Skeletal muscle cell (primary cell): ENCODE results near the gene DAPP1.
"Not testable (repeated sequence)": the region's sequence is repeated elsewhere in the genome, so short reads cannot be mapped to it uniquely, and the experiment has no call there.

Experiments
- DNase-seq: peaks from one replicate; pipeline ENCODE4 v3.0.0-alpha.2; 2010; ENCODE audit warnings: low read depth
- H3K4me3 ChIP-seq: 2 replicates; pipeline ENCODE4 v1.5.1; 2011; ENCODE audit warnings: low read depth, mild to moderate bottlenecking, control low read depth, low read length, moderate library complexity

DAPP1 gene

DNA sequence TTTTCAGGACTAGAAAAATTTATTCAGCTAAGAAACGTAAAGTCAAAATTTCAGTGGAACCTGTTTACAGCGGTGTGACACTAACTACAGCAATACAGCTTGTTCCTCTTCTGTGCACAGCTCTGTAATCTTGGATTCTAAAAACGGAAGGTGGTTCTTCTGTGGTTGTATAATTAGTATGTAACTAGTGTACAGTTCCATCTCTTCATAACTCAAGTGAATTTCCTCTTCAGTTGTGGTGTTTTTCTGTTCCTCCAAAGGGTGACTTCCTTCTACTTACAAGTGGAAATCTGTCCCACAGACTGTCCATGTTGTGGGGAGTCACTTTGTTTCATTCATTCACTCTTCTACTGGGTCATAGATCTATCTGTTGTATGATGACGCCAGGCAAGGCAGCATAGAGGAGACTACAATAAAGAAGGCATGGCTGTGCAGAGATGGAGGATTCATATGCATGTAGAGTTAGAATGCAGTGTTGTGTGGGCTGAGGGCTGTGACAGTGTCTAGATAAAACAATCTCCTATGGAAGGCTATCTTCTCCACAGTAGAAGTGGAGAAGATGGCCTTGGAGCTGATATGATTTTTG, 5.4 kb downstream of the DAPP1 start:
- no peak for DNase-seq
- H3K4me3 ChIP-seq = no peak overlapping the region

GRCh38 chr4:99822734-99823133, 6.1 kb downstream of the DAPP1 start:
- H3K4me3 ChIP-seq = no peak overlapping the region
- DNase-seq = no peak

- DNase-seq = no peak
- no peak overlapping the region for H3K4me3 ChIP-seq
These were observed 7.5 kb downstream of the DAPP1 start for GRCh38 chr4:99824070-99824599.

DNA sequence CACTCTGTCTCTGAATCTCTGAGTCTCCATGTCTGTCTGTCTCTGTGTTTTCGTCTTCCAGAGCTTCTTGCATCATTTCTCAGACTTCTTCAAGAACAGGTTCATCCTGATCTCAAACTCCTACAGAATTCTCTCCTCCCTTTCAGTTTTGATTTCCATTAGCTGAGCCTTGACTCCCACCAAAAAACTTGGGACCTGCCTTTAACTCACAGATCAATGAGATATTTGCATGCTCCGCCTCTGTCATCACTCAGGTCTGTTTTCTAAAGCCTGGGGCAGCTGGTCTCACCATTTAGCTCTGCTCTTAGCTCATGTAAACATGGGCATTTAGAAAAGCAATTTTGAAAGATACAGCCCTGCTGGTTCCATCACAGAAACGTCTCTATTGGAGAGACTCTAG, 8.6 kb downstream of the DAPP1 start:
- DNase-seq = no peak
- H3K4me3 ChIP-seq = no peak overlapping the region

DNA sequence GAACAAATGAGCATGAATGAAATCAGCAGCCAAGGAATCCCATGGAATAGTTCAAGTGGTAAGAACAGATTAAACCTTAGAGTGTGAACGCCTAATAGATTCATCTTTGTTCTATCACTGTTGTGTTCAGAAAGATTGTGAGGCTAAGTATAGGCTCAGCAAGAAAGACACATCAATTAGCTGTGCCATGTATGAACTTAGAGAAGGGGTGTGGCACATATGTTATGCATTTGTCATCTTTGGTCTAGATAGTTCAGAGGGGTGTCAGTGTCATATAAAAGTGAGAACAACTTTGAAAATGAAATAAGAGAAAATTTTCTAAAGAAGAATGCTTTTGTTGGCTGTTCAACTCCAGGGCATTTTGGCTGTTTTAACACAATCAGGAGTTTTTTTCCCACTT, 9.4 kb downstream of the DAPP1 start:
- no peak for DNase-seq
- H3K4me3 ChIP-seq = no peak overlapping the region

DNA sequence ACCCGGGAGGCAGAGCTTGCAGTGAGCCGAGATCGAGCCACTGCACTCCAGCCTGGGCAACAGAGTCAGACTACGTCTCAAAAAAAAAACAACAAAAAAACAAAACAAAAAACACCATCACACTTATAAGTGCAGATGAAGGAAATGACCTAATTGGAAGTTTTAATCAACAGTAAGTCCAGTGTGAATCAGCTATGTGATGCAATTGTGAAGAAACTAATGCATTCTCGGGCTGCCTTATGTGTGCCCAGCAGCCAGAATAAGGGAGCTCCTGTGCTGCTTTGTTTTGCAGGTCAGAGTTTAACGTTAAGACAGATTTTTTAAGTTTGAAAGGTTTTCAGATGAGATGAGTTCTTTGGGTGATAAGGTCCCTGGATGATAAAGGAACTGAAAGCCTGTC, 10.8 kb downstream of the DAPP1 start:
- no peak for DNase-seq
- H3K4me3 ChIP-seq = no peak overlapping the region

GRCh38 chr4:99827857-99828256, 11.2 kb downstream of the DAPP1 start:
- no peak for DNase-seq
- H3K4me3 ChIP-seq = no peak overlapping the region

GRCh38 chr4:99828477-99828876, 11.8 kb downstream of the DAPP1 start:
- no peak for DNase-seq
- no peak overlapping the region for H3K4me3 ChIP-seq

DNA sequence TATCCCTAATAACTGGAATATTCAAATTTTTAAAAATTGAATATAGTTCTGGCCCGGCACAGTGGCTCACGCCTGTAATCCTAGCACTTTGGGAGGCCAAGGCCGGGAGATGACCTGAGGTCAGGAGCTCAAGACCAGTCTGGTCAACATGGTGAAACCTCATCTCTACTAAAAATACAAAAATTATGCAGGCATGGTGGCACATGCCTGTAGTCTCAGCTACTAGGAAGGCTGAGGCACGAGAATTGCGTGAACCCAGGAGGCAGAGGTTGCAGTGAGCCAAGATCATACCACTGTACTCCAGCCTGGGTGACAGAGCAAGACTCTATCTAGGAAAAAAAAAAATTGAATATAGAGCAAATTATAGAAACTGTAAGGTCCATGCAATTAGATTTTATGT, 13.4 kb downstream of the DAPP1 start:
- DNase-seq, H3K4me3 ChIP-seq: not testable (repeated sequence)

DNA sequence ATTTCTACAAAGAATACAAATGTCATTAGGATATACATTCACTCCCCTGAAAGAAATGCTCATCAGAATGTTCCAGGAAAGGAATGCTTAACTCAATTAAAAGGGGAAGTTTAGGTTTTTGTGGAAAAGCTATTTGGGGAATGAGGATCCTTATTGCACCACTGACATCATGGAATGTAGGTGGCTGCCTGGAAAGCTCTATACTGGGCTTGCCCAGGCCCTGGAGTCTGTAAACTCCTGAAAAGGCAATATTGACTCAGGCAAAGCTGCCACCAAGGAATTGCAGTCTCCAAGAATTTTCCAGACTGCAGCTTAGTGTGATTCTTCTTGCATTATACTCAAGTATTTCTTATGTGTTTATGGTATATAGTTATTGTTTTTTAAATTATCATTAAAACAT, 15.7 kb downstream of the DAPP1 start:
- DNase-seq = no peak

GRCh38 chr4:99832758-99833157, 16.1 kb downstream of the DAPP1 start:
- H3K4me3 ChIP-seq = no peak overlapping the region
- DNase-seq = no peak

More for the DNA sequence above, 15.7 kb downstream of the DAPP1 start:
- no peak overlapping the region for H3K4me3 ChIP-seq

DNA sequence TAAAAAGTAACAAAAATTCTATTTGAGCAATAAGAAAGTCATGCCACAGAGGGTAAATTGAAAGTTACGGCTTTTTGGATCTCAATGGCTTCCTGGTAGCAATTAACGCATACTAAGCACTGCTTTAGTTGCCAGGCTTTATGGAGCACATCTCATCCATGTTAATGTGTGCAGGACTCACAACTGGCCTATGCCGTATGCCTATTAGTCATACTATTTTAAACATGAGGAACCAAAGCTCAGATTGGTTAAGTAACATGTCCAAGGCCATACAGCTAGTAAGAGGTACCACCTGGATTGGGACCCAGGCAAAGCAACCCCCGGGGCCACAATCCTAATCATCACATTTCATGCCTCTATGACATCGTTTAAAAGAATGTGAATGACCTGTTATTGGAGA, 17.1 kb downstream of the DAPP1 start:
- DNase-seq = no peak
- H3K4me3 ChIP-seq = no peak overlapping the region

DNA sequence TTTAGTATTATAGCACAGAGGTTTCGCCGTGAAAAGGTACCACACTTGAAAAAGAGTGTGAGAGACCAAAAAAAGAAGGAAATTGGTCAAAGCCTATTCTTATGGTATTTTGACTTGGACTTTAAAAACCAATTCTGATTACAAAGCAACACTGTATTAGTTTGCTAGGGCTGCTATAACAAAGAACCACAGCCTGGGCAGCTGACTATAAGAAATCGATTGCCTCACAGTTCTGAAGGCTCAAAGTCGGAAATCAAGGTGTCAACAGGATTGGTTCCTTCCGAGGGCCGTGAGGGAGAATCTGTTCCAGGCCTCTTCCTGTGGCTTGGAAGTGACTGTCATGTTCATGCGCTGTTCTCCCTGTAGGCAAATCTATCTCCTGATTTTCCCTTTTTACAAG, 17.9 kb downstream of the DAPP1 start:
- DNase-seq = no peak
- no peak overlapping the region for H3K4me3 ChIP-seq

DNA sequence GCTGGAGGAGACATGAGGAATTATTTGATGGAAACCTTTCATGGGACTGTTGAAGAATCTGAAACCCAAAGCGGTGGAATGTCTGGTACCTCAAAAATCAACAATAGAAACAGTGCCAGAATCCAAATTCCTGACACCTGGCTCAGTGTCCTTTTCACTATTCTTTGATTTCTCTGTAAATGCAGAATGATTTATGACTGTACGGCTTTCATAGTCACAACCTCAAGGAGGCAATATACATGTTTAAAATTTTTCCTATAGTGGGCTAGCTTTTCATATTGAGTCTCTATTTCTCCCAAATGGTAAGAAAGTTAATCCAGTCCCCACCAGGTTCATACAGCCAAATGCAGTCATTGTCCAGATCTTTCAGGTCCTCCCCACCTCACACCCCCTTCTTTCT, 19.3 kb downstream of the DAPP1 start:
- no peak overlapping the region for H3K4me3 ChIP-seq
- DNase-seq = no peak

DNA sequence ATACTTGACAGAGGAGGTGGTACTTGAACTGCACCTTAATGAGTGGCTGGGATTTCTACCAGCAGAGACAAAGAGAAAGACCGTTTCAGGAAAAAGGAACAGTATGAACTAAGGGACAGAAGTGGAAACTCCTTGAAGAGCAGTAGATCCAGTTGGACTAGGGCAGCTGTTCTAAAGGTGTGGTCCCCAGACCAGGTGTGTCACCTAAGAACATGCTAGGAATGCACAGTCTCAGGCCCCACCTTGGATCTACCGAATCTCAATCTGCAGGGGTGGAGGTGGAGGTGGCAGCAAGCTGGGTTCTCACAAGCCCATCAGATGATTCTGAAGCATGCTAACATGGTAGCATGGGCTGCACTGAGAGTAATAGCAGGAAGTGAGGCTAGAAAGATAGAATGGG, 22.3 kb downstream of the DAPP1 start:
- H3K4me3 ChIP-seq = no peak overlapping the region
- DNase-seq = no peak

DNA sequence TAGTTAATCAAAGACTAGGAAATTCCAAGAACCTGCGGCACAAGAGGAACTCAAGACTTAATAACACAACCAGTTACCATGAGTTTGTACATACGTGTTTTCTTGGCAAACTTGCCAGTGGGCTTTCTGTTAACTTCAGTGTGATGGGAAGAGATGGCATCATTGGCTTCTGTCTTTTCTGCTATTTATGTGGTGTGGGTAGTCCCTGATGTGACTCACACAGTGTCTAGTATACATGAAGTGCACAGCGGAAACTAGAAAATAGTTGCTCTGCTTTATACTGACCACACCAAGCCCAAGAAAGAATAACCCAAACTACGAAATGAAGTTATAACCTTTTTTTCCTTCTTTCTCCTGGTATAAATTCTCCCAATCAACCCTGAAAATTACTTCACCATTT, 24.5 kb downstream of the DAPP1 start:
- H3K4me3 ChIP-seq = no peak overlapping the region
- no peak for DNase-seq

DNA sequence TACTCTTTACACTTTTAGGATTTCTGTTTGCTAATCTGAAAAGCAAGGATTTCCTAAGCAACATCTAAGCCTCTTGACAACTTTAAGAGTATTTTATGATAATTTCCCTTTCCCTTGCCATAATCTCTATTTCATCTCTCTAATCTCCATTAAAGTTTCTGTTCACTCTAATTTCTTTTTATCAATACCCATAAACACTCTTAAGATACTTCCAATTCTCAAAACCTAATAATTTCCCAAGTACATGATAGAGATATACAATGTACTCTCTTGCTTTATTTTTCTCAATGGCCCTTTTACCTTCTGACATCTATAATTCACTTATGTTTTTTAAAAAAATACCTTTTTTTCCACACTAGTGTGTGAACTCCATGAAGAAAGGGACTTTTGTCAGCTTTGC, 26.8 kb downstream of the DAPP1 start:
- no peak overlapping the region for H3K4me3 ChIP-seq
- no peak for DNase-seq

DNA sequence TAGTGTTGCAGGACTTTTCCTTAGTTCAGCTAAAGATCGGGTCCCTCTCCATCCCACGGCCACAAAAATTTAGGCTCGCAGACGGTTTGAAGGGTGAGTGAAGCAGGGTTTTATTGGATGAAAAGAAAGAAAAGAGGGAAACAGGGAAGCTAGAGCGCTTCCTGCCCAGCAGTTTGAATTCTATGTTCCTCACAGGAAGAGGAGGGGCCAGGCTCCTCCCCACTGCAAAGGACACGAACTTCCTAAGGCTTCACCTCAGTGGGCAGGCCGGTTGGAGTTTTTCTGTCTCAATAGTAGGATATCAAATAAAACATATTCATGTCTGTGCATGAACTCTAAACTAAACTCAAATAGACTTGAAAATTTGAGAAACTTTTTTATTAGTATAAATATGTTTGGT, 27.4 kb downstream of the DAPP1 start:
- no peak overlapping the region for H3K4me3 ChIP-seq
- no peak for DNase-seq

DNA sequence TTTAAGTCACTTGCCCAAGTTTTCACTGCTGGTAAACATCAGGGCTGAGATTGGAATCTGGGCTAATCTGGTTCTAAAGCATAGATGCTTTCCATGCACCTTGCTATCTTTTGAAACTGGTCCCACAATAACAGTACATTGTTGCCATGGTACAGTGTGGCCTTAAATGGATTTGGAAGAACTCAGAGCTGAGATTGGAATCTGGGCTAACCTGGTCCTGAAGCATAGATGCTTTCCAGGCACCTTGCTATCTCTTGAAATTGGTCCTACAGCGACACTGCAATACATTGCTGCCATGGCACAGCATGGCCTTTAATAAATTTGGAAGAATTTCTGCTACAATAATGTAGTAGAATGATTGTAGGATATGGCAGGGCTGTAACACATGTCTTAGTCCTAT, 28.6 kb downstream of the DAPP1 start:
- no peak for DNase-seq
- H3K4me3 ChIP-seq = no peak overlapping the region

DNA sequence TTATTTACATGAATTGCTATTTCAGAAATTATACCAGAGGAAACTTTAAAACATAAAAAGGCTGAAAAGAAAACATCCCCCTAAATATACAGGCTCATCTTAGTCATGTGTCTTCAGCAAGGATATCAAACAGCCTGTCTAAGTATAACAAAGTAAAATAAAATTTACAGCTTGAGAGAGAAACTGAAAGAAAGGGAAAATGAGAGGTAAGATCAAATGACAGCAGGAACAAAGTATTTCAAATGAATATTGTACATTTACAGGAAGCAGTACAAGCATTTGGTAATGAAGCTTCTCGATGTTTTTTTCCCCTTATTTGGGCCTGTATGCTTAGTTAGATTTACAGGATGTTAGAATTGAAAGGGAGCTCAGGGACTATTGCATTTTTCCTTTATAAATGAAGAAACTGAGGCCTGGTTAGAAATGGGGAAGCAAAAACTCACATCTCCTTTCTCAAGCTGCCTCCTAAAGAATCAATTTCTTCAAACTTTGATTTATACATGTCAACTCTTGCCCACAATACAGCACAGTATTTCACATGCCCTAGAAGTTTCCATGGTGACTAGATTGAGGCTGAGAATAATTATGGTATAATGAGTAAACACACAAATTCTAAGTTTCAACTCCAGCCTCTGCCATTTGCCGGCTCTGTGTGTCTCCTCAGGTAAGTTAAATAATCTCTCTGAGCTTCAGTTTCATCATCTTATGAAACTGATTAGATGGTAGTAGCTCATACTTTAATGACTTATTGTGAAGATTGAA, 29.3 kb downstream of the DAPP1 start:
- no peak for DNase-seq
- no peak overlapping the region for H3K4me3 ChIP-seq

GRCh38 chr4:99846891-99847290, 30.3 kb downstream of the DAPP1 start:
- no peak overlapping the region for H3K4me3 ChIP-seq
- DNase-seq = no peak
